Activated CD8-positive, alpha-beta memory T cell treated with anti-CD3 and anti-CD28 coated beads, Interleukin-2, amount 50 U/mL, for 24 hours (primary cell): ENCODE results near the gene IGF2.
"Not testable (repeated sequence)": the region's sequence is repeated elsewhere in the genome, so short reads cannot be mapped to it uniquely, and the experiment has no call there.

ENCODE experiments used
- DNase-seq: peaks from one replicate; pipeline ENCODE4 v3.0.0-alpha.2; 2020; ENCODE audit errors: extremely low read depth

The IGF2 gene

GRCh38 chr11:2139123-2139521 lies at the start of gene IGF2:
Gene IGF2, minus strand, starts transcription at chr11:2139389. Its CDS starts 3,866 bp downstream, at chr11:2135523.
- no peak for DNase-seq

- DNase-seq, result no peak
Observed at GRCh38 chr11:2188745-2189144, 49.6 kb upstream of the IGF2 start.

- no peak for DNase-seq
Observed at GRCh38 chr11:2187280-2187707, 48.1 kb upstream of the IGF2 start.

- DNase-seq, result peak; percentile 12
Observed at GRCh38 chr11:2186669-2187279, 47.6 kb upstream of the IGF2 start.

- DNase-seq, result no peak
Observed at GRCh38 chr11:2185324-2186085, 46.3 kb upstream of the IGF2 start.

GRCh38 chr11:2182692-2183474 lies 43.7 kb upstream of the IGF2 start:
- DNase-seq, result no peak

- DNase-seq, result no peak
Observed at GRCh38 chr11:2182075-2182474, 42.9 kb upstream of the IGF2 start.

GRCh38 chr11:2180789-2181370 lies 41.7 kb upstream of the IGF2 start:
- DNase-seq, result no peak

- DNase-seq, result no peak
Observed at GRCh38 chr11:2180347-2180746, 41.2 kb upstream of the IGF2 start.

GRCh38 chr11:2179516-2179915 lies 40.3 kb upstream of the IGF2 start:
- DNase-seq, result no peak

- no peak for DNase-seq
Observed at GRCh38 chr11:2178906-2179494, 39.8 kb upstream of the IGF2 start.

- not testable (repeated sequence) for DNase-seq
Observed at GRCh38 chr11:2178055-2178773, 39.0 kb upstream of the IGF2 start.

GRCh38 chr11:2177076-2177475 lies 37.9 kb upstream of the IGF2 start:
- DNase-seq, result no peak

- no peak for DNase-seq
Observed at GRCh38 chr11:2176389-2176900, 37.3 kb upstream of the IGF2 start.

- no peak for DNase-seq
Observed at GRCh38 chr11:2175659-2176058, 36.5 kb upstream of the IGF2 start.

GRCh38 chr11:2174361-2174760 lies 35.2 kb upstream of the IGF2 start:
- DNase-seq, result no peak

GRCh38 chr11:2173761-2174160 lies 34.6 kb upstream of the IGF2 start:
- no peak for DNase-seq

- DNase-seq, result no peak
Observed at GRCh38 chr11:2173150-2173693, 34.0 kb upstream of the IGF2 start.

GRCh38 chr11:2172676-2173075 lies 33.5 kb upstream of the IGF2 start:
- no peak for DNase-seq

GRCh38 chr11:2171591-2172003 lies 32.4 kb upstream of the IGF2 start, which contains the start of gene TH:
Gene TH, minus strand, starts transcription at chr11:2171815. Its CDS starts 29 bp downstream, at chr11:2171786.
- DNase-seq, result no peak
